Memory B cell (primary cell): ENCODE data around the gene ARL6IP6.
"Not testable (repeated sequence)": the region's sequence is repeated elsewhere in the genome, so short reads cannot be mapped to it uniquely, and the experiment has no call there.

Experiments used
- ATAC-seq: fragments of 150-1000 bp; cut with Tn5 transposase; 2 replicates; pipeline ENCODE4 v1.10.0; 2021; ENCODE audit warnings: low read depth, mild to moderate bottlenecking, moderate library complexity
- DNase-seq, 2 donors: peaks; one replicate each; pipeline ENCODE4 v3.0.0; 2022; ENCODE audit warnings: low spot score in 2 of 2
- H3K27ac Mint-ChIP-seq: one replicate; pipeline ENCODE4 v1.8.0; 2022; ENCODE audit warnings: mild to moderate bottlenecking, moderate library complexity, mixed read lengths
- H3K27me3 Mint-ChIP-seq: one replicate; pipeline ENCODE4 v1.8.0; 2022; ENCODE audit warnings: mixed read lengths
- H3K36me3 Mint-ChIP-seq: one replicate; pipeline ENCODE4 v1.8.0; 2022; ENCODE audit warnings: mild to moderate bottlenecking, mixed read lengths
- H3K4me1 Mint-ChIP-seq: one replicate; pipeline ENCODE4 v1.8.0; 2022; ENCODE audit warnings: mixed read lengths
- H3K4me3 Mint-ChIP-seq: one replicate; pipeline ENCODE4 v1.8.0; 2022; ENCODE audit warnings: mild to moderate bottlenecking, moderate library complexity, mixed read lengths
- H3K9me3 Mint-ChIP-seq: one replicate; pipeline ENCODE4 v1.8.0; 2022; ENCODE audit warnings: mixed read lengths

The ARL6IP6 gene

GRCh38 chr2:152740743-152741328, 22.4 kb downstream of the ARL6IP6 start:
- Mint-ChIP-seq H3K27me3 (no peaks in the 10 kb centered on the region), H3K36me3 (peaks cover 27% of the 10 kb centered on the region), H3K27ac (no peak overlapping the region), H3K4me3 (no peak overlapping the region), H3K9me3 (peaks cover 5% of the 10 kb centered on the region), H3K4me1 (peaks cover 7% of the 10 kb centered on the region)
- peak in 1 of 2 donors; percentile 29 for DNase-seq
- peak; percentile 70 for ATAC-seq

- H3K27me3 Mint-ChIP-seq: no peaks in the 10 kb centered on the region
- no peak for DNase-seq
Measured at GRCh38 chr2:152743002-152743401, 24.6 kb downstream of the ARL6IP6 start.

GRCh38 chr2:152747751-152748150, 29.3 kb downstream of the ARL6IP6 start:
- not testable (repeated sequence) for DNase-seq, H3K4me3 Mint-ChIP-seq, H3K27me3 Mint-ChIP-seq, ATAC-seq, H3K27ac Mint-ChIP-seq, H3K4me1 Mint-ChIP-seq, H3K9me3 Mint-ChIP-seq
- H3K36me3 Mint-ChIP-seq: peaks cover 23% of the 10 kb centered on the region

More at GRCh38 chr2:152743002-152743401, 24.6 kb downstream of the ARL6IP6 start:
- Mint-ChIP-seq H3K27ac (no peak overlapping the region), H3K9me3 (peaks cover 5% of the 10 kb centered on the region), H3K4me1 (peaks cover 7% of the 10 kb centered on the region), H3K36me3 (peaks cover 22% of the 10 kb centered on the region), H3K4me3 (no peak overlapping the region)
- peak; percentile 53 for ATAC-seq

GRCh38 chr2:152755029-152755428, 36.6 kb downstream of the ARL6IP6 start:
- DNase-seq (peak; percentile 23 to 28), ATAC-seq (peak; percentile 55)
- H3K27ac Mint-ChIP-seq: peak overlapping the region; percentile 37
- peaks cover 25% of the 10 kb centered on the region for H3K36me3 Mint-ChIP-seq
- peaks cover 4% of the 10 kb centered on the region for H3K4me1 Mint-ChIP-seq
- no peaks in the 10 kb centered on the region for H3K9me3 Mint-ChIP-seq
- H3K27me3 Mint-ChIP-seq: no peaks in the 10 kb centered on the region
- no peak overlapping the region for H3K4me3 Mint-ChIP-seq

- no peak for ATAC-seq
- Mint-ChIP-seq H3K27ac (no peak overlapping the region), H3K36me3 (peaks cover 23% of the 10 kb centered on the region), H3K4me3 (no peak overlapping the region), H3K9me3 (no peaks in the 10 kb centered on the region), H3K27me3 (no peaks in the 10 kb centered on the region), H3K4me1 (peaks cover 4% of the 10 kb centered on the region)
- no peak for DNase-seq
Measured at GRCh38 chr2:152759290-152760072, 41.1 kb downstream of the ARL6IP6 start.

- no peak for DNase-seq
- Mint-ChIP-seq H3K36me3 (peaks cover 17% of the 10 kb centered on the region), H3K4me3 (no peak overlapping the region), H3K27ac (no peak overlapping the region), H3K4me1 (no peaks in the 10 kb centered on the region), H3K9me3 (no peaks in the 10 kb centered on the region), H3K27me3 (no peaks in the 10 kb centered on the region)
- ATAC-seq: no peak
Measured at GRCh38 chr2:152761214-152761613, 42.8 kb downstream of the ARL6IP6 start.

- Mint-ChIP-seq H3K27me3 (no peaks in the 10 kb centered on the region), H3K36me3 (peaks cover 14% of the 10 kb centered on the region), H3K9me3 (no peaks in the 10 kb centered on the region), H3K27ac (no peak overlapping the region), H3K4me3 (no peak overlapping the region), H3K4me1 (no peaks in the 10 kb centered on the region)
- no peak for DNase-seq
- ATAC-seq: no peak
Measured at GRCh38 chr2:152762202-152762601, 43.8 kb downstream of the ARL6IP6 start.

GRCh38 chr2:152763208-152763607, 44.8 kb downstream of the ARL6IP6 start:
- not testable (repeated sequence) for H3K9me3 Mint-ChIP-seq, H3K27me3 Mint-ChIP-seq, ATAC-seq, DNase-seq, H3K4me3 Mint-ChIP-seq, H3K4me1 Mint-ChIP-seq, H3K27ac Mint-ChIP-seq
- peaks cover 14% of the 10 kb centered on the region for H3K36me3 Mint-ChIP-seq

- DNase-seq: no peak
- Mint-ChIP-seq H3K27me3 (no peaks in the 10 kb centered on the region), H3K4me3 (no peak overlapping the region), H3K9me3 (peaks cover 2% of the 10 kb centered on the region), H3K36me3 (peaks cover 14% of the 10 kb centered on the region), H3K27ac (no peak overlapping the region), H3K4me1 (no peaks in the 10 kb centered on the region)
- no peak for ATAC-seq
Measured at GRCh38 chr2:152763651-152764050, 45.2 kb downstream of the ARL6IP6 start.

- Mint-ChIP-seq H3K9me3 (peaks cover 2% of the 10 kb centered on the region), H3K27ac (no peak overlapping the region), H3K4me3 (no peak overlapping the region), H3K36me3 (peaks cover 9% of the 10 kb centered on the region), H3K4me1 (no peaks in the 10 kb centered on the region), H3K27me3 (no peaks in the 10 kb centered on the region)
- DNase-seq (no peak), ATAC-seq (no peak)
Measured at GRCh38 chr2:152766928-152767327, 48.5 kb downstream of the ARL6IP6 start.

GRCh38 chr2:152781175-152781574, 62.8 kb downstream of the ARL6IP6 start:
- peaks cover 2% of the 10 kb centered on the region for H3K9me3 Mint-ChIP-seq

GRCh38 chr2:152782171-152782570, 63.8 kb downstream of the ARL6IP6 start:
- Mint-ChIP-seq H3K4me1 (no peaks in the 10 kb centered on the region), H3K27me3 (peaks cover 9% of the 10 kb centered on the region), H3K36me3 (no peaks in the 10 kb centered on the region), H3K27ac (no peak overlapping the region), H3K9me3 (peaks cover 4% of the 10 kb centered on the region), H3K4me3 (no peak overlapping the region)
- DNase-seq (no peak), ATAC-seq (no peak)

More at GRCh38 chr2:152781175-152781574, 62.8 kb downstream of the ARL6IP6 start:
- no peak for ATAC-seq
- Mint-ChIP-seq H3K36me3 (no peaks in the 10 kb centered on the region), H3K4me3 (no peak overlapping the region), H3K27me3 (peaks cover 9% of the 10 kb centered on the region), H3K27ac (no peak overlapping the region), H3K4me1 (no peaks in the 10 kb centered on the region)
- DNase-seq: no peak

- H3K9me3 Mint-ChIP-seq: peaks cover 8% of the 10 kb centered on the region
- H3K27me3 Mint-ChIP-seq: peaks cover 6% of the 10 kb centered on the region
- H3K36me3 Mint-ChIP-seq: no peaks in the 10 kb centered on the region
- H3K4me3 Mint-ChIP-seq: no peak overlapping the region
- ATAC-seq (no peak), DNase-seq (no peak)
- no peak overlapping the region for H3K27ac Mint-ChIP-seq
- no peaks in the 10 kb centered on the region for H3K4me1 Mint-ChIP-seq
Measured at GRCh38 chr2:152790883-152791282, 72.5 kb downstream of the ARL6IP6 start.

GRCh38 chr2:152791979-152792378, 73.6 kb downstream of the ARL6IP6 start:
- no peak for DNase-seq
- no peak for ATAC-seq
- H3K9me3 Mint-ChIP-seq: peaks cover 5% of the 10 kb centered on the region
- no peak overlapping the region for H3K27ac Mint-ChIP-seq
- H3K4me1 Mint-ChIP-seq: no peaks in the 10 kb centered on the region
- H3K36me3 Mint-ChIP-seq: no peaks in the 10 kb centered on the region
- H3K4me3 Mint-ChIP-seq: no peak overlapping the region
- peaks cover 4% of the 10 kb centered on the region for H3K27me3 Mint-ChIP-seq
